SH-SY5Y (cell line): ENCODE data around the gene TBC1D16.

ENCODE experiments used
- GATA2 ChIP-seq: IDR thresholded peaks from 2 replicates; pipeline ENCODE4 v1.6.1; 2011; ENCODE audit warnings: mild to moderate bottlenecking, low read depth, low read length
- GATA3 ChIP-seq: IDR thresholded peaks from 2 replicates; pipeline ENCODE4 v1.6.1; 2011; ENCODE audit warnings: low read depth, mild to moderate bottlenecking, low read length, moderate library complexity

Gene TBC1D16

DNA sequence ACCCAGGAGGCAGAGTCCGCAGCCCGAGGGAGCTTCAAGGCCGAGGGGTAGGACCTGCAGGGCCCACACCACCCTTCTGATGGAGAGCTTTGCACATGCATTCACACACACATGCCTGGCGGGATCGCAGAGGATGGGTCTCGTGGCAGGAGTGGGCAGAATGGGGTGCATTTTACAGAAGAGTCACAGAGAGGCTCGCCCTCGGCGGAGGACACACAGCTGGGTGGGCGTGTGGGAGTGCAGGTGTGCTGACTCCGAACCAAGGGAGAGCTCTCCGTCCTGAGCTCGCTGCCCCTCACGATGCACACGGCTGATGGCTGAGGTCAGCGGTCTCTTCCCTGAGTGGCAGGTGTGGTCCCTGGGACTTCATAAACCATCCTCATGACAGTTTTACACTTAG lies 99.6 kb downstream of the TBC1D16 start:
- TF ChIP-seq GATA3 (no peak), GATA2 (no peak)

- no peak for TF ChIP-seq GATA3
- TF ChIP-seq GATA2 = no peak
Observed at GRCh38 chr17:79935197-79935885, 100.3 kb downstream of the TBC1D16 start.

DNA sequence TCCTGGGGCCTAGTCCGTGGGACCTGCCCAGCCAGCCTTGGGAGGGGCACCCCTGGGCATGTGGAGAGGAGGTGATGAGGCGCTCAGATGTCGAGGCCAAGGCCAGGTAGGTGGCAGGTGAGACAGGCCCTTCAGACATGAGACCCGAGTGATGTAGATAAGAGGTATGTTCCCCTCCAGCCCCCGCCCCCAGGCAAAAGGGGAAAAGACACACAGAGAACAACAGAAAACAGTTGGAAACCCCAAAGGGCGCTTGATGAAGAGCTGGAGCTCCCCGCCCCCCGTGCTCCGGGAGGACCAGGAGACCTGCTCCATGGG lies 101.1 kb downstream of the TBC1D16 start:
- no peak for TF ChIP-seq GATA3
- no peak for TF ChIP-seq GATA2

DNA sequence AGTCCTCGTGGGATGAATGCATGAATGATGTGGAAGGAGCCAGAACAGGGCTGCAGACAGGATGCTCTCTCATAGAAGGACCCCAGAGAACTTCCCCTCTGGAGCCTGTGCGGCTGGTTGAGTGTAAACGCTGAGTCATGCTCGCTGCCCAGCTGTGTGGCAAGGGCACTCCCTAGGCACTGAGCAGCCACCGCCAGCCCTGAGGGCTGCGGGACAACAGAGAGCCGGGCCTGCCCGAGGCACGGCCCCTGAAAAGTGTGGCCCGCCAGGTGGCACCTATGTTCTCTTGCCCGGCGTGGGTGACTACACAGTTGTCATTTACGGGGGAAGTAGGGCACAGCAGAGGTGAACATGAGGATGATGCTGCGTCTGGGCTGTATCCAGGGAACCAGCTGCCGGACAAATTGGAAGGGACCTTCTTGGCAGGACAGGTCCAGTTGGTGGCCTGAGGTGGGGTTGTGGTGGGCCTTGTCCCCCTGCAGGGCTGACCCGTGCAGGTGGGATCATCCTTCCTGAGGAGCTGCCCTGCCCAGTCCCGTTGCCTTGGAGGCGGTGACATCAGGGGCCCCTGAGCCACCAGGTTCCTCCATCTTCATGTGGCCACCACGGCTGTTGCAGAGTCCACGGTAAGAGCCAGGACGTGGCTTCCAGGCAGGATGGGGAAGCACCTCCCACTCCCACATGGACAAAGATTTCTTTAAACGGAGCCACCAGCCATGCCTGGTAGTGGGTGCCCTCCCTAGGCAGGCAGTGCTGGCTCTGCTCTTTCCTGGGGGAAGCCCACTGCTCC lies 101.6 kb downstream of the TBC1D16 start:
- TF ChIP-seq GATA2 = no peak
- TF ChIP-seq GATA3 = no peak

DNA sequence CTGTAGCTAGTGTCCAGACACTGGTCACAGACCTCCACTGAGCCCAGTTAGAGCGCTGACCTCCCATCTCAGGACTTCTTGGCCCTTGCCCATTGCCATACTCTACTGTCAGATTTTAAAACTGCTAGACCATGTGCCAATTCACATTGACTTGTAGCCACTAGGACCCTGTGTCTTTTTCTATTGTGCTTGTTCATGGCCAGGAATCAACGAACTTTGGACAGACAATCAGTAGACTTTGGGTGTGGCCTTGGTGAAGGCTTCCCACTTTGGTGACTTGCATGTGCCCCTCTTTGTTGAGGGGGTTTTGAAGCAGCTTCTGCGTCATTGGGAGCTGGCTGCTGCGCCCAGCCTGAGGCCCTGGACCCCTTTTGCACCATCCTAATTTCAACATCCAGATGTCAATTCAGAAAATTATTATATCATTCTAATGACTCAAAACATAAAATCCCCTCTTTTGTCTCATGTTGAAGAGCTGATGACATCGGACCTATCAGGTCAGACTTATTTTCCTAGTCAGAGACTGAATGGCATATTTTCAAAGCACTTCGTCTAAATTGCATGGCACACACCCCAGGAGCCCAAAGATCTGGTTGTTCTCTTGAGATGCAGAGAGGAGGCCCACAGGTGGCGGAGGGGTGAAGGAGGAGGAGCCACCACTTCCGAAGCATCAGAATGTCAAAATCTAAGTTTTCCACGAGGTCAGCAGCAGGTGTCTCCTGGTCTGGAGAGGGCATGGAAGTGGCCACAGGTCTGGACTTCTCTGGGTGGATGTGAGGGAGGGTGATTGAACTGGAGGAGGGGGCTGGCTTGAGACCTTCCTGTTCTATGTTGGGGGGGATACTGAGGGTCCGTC lies 103.0 kb downstream of the TBC1D16 start:
- TF ChIP-seq GATA3 (no peak), GATA2 (no peak)

DNA sequence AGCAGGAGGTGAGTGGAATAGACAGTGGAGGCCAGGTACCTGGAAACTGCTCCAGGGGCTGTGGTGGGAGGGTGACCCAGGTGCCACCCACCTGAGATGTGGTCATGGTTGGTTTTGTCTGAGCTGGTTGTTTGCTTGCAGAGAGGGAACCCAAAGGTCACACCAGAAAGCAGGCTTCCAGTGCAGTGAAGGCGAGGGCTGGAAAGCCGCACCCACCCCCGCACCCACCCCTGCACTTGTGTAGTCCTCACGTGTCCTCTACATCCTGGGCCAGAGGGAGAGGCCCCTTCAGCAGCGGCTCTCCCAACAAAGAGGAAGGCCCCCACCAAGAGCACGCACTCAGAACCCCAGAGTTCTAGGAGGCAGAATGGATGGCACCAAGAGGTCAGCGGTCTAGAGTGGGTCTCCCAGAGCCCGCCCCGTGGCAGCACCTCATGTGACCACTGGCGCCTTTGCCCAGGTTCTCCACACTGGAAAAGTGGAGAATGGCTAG lies 103.8 kb downstream of the TBC1D16 start:
- TF ChIP-seq GATA2 (no peak), GATA3 (no peak)

GRCh38 chr17:79930877-79931816 lies 104.5 kb downstream of the TBC1D16 start:
- TF ChIP-seq GATA2 (no peak), GATA3 (no peak)

DNA sequence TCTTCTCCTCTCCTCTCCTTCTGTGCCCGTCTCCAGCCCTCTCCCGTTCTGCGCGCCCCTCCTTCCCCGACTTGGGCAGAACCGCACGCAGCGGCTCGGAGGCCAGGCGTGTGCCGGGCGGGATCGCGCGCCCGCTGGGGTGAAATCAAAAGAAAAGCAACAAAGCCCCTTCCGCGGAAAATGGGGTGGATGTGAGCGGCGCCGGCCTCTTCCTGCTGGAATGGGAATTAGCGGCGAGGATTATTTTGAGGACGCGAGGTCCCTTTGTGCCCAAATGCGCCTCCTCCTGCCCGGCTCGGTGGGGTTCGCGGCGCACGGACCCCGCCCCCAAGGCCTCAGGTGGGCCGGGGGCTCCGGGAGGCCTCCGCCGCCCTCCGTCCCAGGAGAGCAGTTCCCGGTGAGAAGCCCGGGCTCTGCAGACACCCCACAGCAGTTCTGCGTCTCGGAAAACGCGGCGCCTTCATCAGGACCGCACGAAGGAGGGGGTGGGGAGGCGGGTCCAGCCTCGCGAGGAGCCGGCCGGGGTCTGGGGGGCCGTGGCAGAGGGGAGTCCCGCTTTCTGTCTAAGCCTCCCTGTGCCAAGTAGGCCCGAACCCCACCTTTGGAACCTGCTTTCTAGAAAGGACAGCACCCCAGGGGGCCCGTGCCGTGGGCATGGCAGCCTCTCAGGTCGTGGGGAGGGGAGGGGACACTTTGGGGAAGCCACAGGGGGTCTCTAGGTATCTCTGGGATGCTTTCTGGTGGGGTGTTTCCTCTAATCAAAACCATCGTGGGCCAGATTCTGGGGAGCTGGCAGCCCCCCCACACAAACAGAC lies 105.4 kb downstream of the TBC1D16 start:
- TF ChIP-seq GATA2 (no peak), GATA3 (no peak)

- TF ChIP-seq GATA3 (no peak), GATA2 (no peak)
Observed at GRCh38 chr17:79929257-79930061, 106.2 kb downstream of the TBC1D16 start.

- TF ChIP-seq GATA2 = no peak
- TF ChIP-seq GATA3 = no peak
Observed at GRCh38 chr17:79928502-79929256, 107.0 kb downstream of the TBC1D16 start.

DNA sequence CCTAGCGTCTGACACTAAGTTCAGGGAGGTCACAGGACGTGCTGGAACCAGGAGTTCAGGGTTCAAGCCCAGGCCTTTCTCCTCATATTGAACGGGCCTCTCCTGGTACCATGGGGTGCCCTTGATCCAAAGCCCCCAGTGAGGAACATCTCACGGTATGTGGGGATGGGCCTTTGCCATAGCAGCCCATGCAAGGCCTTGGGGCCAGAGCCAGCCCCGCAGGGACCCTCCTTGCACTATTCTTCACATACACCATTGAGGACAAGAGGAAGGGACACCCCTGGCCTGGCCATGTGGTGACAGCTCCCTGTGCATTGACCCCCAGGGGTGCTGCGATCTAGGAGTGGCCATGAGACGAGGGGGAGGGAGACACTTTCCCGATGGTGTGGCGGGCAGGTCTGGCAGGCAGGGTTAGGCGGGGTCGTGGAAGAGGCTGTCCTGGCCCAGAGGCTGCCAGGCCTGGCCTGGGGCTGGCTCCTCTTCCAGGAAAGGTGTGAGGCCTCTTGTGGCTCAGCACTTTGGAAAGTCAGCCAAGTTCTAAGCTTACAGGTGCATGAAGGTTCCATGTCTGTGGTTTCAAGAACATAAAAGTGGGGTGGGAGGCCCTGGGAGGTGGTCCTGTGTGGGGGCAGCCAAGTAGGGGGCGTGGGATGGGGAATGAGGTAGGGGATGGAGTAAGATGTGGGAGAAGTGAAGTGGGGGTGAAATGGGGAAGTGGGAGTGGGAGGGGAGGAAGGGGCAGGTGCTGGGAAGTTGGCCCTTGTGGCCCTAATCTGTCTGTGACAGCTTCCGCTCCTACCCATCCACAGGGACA lies 107.8 kb downstream of the TBC1D16 start:
- no peak for TF ChIP-seq GATA2
- TF ChIP-seq GATA3 = no peak
